ENCODE data around the gene DCP2. TPM values are rescaled to one million over a fixed set of nuclear protein-coding genes. Genes with fewer than 3 reads are reported as not detected.

The DCP2 gene
- total RNA-seq, 1 experiment from 2014 or later: 62.7 TPM

Other genes starting within 250 kb of the DCP2 start
- 22.2 and 25.5 TPM in 2 replicates for gene APC, start 238.9 kb upstream of the DCP2 start, total RNA-seq (2014; rRNA removed; shearing (Covaris generic))
- 57.6 and 72.7 TPM in 2 replicates for gene SRP19, start 115.5 kb upstream of the DCP2 start, total RNA-seq (2014; rRNA removed; shearing (Covaris generic))
- gene REEP5, start 54.6 kb upstream of the DCP2 start, total RNA-seq (2014; rRNA removed; shearing (Covaris generic)): 30.1 and 34.5 TPM in 2 replicates